Stimulated activated CD4-positive, alpha-beta T cell treated with anti-CD3 and anti-CD28 coated beads, Interleukin-2, amount 100 ng/mL, for 4 hours (primary cell): ENCODE results near the gene OXER1.

Source experiments
- DNase-seq: peaks from one replicate; pipeline ENCODE4 v3.0.0-alpha.2; 2020; ENCODE audit warnings: low read depth

OXER1 gene

DNA sequence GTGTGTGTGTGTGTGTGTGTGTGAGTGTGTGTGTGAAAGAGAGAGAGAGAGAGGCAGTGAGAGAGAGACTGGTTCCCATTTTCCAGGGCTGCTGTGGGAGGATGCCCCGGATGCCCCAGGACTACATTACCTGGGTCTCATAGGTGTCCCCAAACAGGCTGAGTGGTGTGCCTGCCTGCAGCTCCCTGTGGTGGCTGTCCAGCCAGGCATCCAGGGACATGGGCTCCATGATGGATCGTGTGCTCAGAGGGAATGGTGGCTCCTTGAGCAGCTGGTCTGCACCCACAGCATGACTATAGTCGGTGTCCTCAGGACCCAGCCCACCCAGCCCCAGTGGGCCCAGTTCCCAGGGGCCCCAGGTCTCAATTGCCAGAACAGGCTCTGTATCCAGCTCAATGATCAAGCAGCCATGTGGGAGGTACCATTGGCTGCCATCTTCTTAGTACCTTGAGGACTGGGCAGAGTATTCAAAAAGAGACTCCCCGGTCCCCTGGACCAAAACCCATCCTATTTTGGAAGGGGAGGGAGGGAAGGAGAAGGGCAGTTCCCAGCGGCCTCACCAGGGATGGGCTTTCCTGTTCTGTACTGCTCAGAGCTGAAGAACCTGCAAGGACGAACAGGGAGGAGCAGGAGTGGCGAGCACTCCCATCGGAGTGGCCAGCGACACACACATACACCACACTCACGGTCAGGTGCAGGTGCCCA lies 5.8 kb upstream of the OXER1 start:
- no peak for DNase-seq

DNA sequence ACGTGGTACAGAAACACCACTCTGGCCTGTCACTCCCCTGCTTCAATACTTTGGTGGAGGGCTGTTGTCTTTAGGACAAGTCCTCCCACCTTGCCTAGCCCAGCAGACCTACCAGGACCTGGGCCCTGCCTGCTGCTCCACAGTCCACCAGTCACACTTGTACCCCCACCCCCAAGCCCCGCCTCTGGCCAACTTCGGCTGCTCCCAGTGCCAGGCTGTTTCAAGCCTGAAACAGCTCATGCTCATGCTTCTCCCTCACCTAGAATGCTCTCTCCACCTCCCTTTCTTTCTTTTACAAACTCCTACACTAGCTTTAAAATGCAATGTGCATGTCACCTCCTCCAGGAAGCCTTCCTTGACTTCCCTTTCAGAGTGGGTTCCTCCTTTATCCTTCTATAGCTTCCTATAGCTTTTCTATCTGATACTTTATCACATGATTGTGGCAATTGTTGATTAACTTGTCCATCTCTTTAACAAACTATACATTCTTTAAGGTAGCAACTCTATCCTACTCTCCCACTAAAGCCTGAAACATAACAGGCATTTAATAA lies 4.8 kb upstream of the OXER1 start:
- no peak for DNase-seq

- no peak for DNase-seq
These were observed 4.2 kb upstream of the OXER1 start for GRCh38 chr2:42767899-42768705.

GRCh38 chr2:42767080-42767898 lies 3.4 kb upstream of the OXER1 start:
- no peak for DNase-seq

DNA sequence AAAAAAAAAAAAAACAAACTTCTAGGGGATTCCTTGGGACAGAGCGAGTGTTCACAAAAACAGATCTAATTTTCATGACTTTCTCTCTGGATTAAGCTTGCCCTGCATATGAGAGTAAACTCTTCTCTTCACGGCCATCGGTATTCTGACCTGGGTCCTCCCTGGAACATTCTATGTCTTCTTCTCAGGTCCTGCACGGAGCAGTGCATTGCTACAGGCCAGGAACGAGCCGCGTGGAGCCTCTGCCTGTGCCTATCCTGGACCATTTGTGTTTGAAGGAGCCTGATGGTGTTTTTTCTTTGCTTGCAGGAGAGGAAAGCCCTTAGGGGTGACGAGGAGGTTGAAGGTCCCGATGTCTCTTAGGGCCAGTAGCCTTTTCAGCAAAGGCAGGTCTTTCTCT lies 1.8 kb upstream of the OXER1 start:
- DNase-seq: no peak

DNA sequence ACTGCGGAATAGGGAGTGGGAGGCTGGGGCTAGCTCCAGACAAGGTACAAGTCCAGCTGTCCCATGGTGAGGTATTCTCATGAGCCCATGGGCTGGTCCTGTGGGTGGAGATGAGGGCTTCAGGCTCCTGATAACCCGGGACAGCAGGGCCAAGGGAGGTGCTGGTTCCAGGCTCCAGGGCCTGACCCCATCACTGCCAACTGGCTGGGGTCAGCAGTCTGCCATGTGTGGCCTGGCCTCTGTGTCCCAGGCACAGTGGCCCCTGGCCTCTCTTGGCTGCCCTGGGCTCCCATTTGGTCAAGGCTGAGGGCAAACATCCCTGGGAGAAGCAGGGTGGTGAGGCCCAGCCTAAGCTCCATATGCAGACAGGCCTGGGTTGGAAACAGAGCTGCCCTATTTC lies 966 bp upstream of the OXER1 start:
- no peak for DNase-seq

- no peak for DNase-seq
These were observed 821 bp downstream of the OXER1 start for GRCh38 chr2:42762823-42763804.

GRCh38 chr2:42762155-42762554 lies 1.8 kb downstream of the OXER1 start:
- no peak for DNase-seq

- DNase-seq: no peak
These were observed 2.4 kb downstream of the OXER1 start for GRCh38 chr2:42761554-42761953.

DNA sequence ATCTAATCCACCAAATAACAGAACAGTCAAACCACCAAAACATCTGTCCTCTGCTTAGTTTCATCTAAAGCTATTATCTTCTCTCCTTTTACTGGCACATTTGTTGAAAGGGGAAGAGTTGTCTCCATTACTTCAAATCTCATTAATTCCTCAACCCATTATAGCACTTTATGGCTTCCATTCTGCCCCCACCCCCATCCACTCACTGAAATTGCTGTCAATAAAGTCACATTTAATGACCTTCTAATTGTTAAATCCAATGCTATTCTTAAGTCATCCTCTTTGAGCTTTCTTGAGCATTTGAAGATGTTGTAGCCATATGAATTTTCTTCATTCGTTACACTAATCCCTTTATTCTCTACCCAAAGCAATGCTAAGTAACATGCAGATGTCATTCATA lies 5.2 kb downstream of the OXER1 start:
- no peak for DNase-seq

DNA sequence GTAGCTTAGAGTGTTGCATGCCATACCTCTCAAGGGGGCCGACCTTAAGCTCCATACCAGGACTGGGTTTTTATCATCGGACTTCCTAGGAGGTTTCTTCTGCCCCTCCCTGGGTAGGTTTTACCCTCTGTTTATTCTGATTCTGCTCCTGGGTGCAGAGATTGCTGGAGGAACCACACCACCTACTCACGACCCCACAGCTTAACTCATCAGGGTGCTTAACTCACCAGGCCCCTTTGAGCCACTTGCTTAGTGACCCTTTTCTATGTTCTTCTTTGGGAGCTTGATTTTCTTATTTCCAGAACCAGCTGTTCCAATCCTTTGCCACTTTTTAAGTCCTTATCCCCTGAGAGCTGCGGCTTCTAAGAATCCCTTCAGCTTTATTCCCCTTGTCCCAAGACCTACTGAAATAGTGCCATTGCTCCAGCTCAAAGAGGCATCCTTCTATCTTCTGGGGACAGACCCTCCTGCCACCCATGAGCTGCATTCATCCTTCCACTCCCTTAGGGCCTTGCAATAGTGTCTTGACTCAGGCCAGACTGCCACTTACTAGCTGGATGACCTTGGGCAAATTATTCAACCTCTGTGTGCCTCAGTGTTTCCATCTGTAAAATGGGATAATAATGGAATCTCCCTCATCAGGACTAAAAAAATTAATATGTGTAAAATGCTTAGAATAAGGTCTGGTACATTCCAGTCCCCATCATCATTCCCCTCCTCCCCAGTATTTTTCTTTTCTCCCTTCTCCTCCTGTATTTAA lies 5.8 kb downstream of the OXER1 start:
- DNase-seq: no peak

DNA sequence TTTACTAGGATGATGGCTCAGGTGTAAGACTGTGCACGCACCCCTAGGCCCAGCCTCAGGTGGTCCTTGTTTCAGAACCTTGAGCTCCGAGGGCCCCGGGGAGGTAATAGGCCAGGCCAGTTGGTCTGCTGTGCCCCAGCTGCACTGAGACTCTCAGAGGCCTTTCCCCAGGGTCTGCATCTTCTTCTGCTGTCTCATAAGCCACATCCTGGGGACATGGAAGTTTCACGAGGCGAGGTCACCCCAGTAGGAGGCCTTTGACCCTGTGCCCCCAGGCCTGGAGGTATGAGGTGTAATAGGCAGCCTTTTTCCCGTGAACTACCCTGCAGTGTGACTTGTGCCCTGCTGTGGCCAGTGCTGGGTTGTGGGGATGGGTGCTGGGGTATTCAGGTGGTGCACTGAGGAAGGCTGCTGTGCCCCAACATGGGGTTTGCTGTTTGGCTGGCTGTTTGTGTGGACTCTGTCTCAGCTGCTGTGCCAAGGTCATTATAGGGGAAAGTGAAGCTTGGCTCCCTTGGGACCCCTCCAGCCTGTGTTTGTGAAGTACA lies 6.9 kb downstream of the OXER1 start:
- DNase-seq: no peak

DNA sequence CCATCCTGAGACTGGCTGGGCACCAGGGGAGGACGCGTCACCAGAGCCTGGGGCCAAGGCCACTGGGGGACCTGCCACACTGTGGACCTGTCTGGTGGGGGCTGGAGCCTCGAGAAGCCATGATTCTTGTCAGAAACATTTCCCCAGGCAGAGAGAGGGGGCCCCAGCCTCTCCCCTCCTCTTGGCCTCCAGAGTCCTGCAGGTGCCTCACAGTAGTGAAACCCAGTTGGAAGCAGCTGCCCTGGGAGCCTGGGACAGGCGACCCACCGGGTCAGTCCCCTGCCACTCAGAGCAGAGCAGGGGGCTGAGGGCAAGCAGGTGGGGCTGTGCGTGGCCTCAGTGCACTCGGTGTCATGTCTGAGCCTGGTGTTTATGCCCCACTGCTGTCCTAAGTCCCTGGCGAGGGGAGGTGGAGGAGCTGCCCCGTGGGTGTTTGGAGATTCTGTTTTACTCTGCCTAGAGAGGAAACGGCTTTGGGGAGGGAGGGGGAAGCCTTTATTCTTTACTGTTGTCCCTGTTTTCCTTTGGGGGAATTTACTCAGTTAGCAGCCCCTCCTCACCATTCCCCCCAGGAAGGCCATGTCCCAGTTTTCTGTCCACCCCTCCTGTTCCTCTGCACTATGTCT lies 7.7 kb downstream of the OXER1 start:
- DNase-seq: no peak

- DNase-seq: no peak
These were observed 8.6 kb downstream of the OXER1 start for GRCh38 chr2:42755191-42755880.

DNA sequence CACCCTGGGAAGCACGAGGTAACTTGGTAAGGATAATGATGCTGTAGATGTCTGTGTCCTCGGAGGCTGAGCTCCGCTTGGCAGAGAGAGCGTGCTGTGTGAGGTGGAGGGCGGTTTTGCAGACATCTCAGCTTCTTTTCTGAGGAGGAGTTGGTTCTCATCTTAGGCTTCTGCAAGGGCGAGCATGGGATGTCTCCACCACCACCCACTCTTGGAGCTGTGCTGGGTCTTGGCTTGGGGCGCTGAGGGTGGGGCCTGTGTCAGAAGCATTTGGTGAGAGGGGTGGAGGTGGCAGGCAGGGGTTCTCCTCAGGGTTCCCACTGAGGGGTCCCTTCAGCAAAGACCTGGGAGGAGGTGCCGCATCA lies 9.2 kb downstream of the OXER1 start:
- no peak for DNase-seq

DNA sequence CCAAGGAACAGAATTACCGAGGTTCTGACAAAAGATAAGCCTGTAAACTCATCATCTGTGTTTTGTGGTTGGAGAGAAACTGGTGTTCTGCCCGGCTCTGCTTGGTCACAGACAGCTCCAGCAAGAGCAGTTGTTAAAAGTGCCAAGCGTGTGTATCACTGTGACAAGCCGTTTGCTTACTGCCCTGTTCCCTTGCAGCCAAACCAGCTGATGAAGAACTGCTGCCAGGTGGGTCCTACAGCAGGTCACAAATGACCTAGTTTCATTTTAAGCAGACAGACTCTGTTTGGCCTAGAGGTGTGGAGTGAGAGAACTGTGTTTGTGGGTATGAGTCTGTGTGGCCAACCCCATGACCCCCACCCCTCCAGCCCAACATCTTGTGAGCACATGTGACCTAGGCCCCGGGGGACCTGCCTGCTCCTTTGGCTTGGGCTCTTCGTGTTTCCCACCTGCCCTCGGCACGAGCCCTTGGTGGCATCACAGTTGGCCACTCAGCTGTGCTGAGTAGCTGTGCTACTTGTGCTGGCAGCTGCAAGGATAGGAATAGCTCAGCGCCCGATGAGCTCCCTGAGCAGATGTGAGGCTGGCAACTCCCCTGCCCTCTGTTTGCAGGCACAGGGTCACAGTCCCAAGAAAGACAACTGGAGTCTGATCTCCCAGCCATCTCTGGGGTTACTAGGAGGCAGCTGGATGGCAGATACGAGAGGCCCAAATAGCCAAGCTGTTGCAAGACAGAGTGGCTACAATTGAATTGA lies 9.7 kb downstream of the OXER1 start:
- DNase-seq: no peak

DNA sequence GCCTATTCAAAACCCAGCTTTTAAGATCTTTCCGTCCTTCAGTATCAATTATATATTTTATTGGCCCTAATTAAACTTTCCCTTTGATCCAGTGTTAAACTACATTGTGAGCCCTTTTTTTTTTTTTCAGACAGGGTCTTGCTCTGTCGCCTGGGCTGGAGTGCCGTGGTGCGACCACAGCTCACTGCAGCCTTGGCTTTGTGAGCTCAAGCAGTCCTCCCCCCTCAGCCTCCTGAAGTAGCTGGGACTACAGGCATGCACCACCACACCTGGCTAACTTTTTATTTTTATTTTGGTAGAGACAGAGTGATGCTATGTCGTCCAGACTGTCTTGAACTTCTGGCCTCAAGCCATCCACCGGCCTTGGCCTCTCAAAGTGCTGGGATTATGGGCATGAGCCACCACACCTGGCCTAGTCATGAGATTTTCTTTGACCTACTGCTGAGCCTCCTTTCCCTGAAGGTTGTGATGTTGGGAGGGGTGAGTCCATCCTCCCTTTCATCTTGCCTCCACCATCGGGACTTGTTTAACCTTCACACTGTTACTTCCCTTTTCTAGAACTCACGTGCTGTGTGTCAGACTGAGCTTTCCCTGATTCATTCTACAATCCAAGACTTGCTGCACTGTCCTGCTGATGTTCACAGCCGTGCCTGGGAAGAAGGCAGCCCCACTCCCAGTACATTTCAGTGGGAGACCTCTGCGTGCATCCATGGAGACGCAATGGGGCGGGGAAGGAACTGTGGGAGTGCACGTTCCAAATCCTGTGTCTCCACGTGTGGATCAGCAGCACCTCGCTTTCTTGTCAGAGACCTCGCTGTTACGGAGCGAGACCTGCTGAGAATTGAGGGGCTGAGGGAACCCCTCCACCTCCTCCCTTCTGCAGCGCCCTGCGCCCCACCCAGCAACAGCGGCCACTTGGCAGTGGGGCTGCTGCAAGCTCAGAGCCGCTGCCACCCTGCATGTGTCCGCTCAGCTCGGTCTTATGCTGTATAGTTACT lies 10.8 kb downstream of the OXER1 start:
- DNase-seq: no peak
